Aortic smooth muscle cell (primary cell): ENCODE data around the gene SMIM5. TPM values are rescaled to one million over a fixed set of nuclear protein-coding genes. Genes with fewer than 3 reads are reported as not detected.

ENCODE experiments used
- total RNA-seq: library from RNA; depleted of rRNA; stranded (reverse); fragments of >200 nt; gene quantifications from 2 replicates; pipeline ENCODE4 v1.2.3, GENCODE V29; 2014

Gene SMIM5
- 0.12 TPM in 1 of 2 replicates, not detected in the other for total RNA-seq

GRCh38 chr17:75632863-75633485 lies at the start of gene SMIM5:
Gene SMIM5, plus strand, starts transcription at chr17:75633434. Its CDS starts 6,768 bp downstream, at chr17:75640202.

GRCh38 chr17:75587675-75588595 lies 45.3 kb upstream of the SMIM5 start, which contains the start of gene MYO15B:
Gene MYO15B, plus strand, starts transcription at chr17:75587800. Its CDS starts 258 bp downstream, at chr17:75588058.

GRCh38 chr17:75666959-75667790 lies 33.9 kb downstream of the SMIM5 start, which contains the start of the genes RECQL5 and SAP30BP:
Gene RECQL5, minus strand, starts transcription at chr17:75667154. Its CDS starts 597 bp downstream, at chr17:75666557.
Gene SAP30BP, plus strand, starts transcription at chr17:75667338. Its CDS starts 35 bp downstream, at chr17:75667373.

Other genes starting within 250 kb of the SMIM5 start
- 74.9 and 81.5 TPM in 2 replicates for gene GRB2, start 227.8 kb upstream of the SMIM5 start, total RNA-seq
- gene TMEM94, start 176.8 kb upstream of the SMIM5 start, total RNA-seq: 17.8 and 21.5 TPM in 2 replicates
- 5.4 and 7.8 TPM in 2 replicates for gene CASKIN2, start 117.9 kb upstream of the SMIM5 start, total RNA-seq
- 5.8 and 8.2 TPM in 2 replicates for gene TSEN54, start 116.9 kb upstream of the SMIM5 start, total RNA-seq
- gene LLGL2, start 107.7 kb upstream of the SMIM5 start, total RNA-seq: 0.40 and 0.44 TPM in 2 replicates
- 2.9 and 3.3 TPM in 2 replicates for gene MYO15B, start 45.6 kb upstream of the SMIM5 start, total RNA-seq
- gene RECQL5, start 33.7 kb downstream of the SMIM5 start, total RNA-seq: 14.3 and 15.6 TPM in 2 replicates
- gene SAP30BP, start 33.9 kb downstream of the SMIM5 start, total RNA-seq: 51.7 and 62.6 TPM in 2 replicates
- 0.37 and 0.40 TPM in 2 replicates for gene ITGB4, start 88.0 kb downstream of the SMIM5 start, total RNA-seq
- 44.9 and 46.5 TPM in 2 replicates for gene GALK1, start 131.8 kb downstream of the SMIM5 start, total RNA-seq
- 12.7 and 19.5 TPM in 2 replicates for gene UNK, start 151.4 kb downstream of the SMIM5 start, total RNA-seq
- gene UNC13D, start 211.0 kb downstream of the SMIM5 start, total RNA-seq: 1.5 TPM in 2 replicates
- 33.2 and 41.2 TPM in 2 replicates for gene WBP2, start 221.9 kb downstream of the SMIM5 start, total RNA-seq
- 10.0 and 21.8 TPM in 2 replicates for gene TRIM47, start 245.1 kb downstream of the SMIM5 start, total RNA-seq